GM19240 (cell line): ENCODE measurements around the gene RNF44.
"Not testable (repeated sequence)": the region's sequence is repeated elsewhere in the genome, so short reads cannot be mapped to it uniquely, and the experiment has no call there.

Source experiments
- DNase-seq: peaks from one replicate; pipeline ENCODE4 v3.0.0; 2011; ENCODE audit warnings: low spot score; ENCODE audit not compliant: insufficient read length

Gene RNF44

GRCh38 chr5:176552332-176552869, 15.2 kb upstream of the RNF44 start:
- no peak for DNase-seq

GRCh38 chr5:176550937-176551336, 13.7 kb upstream of the RNF44 start:
- DNase-seq, result not testable (repeated sequence)

GRCh38 chr5:176550275-176550831, 13.2 kb upstream of the RNF44 start:
- DNase-seq, result no peak

GRCh38 chr5:176549871-176550270, 12.7 kb upstream of the RNF44 start:
- DNase-seq, result no peak

GRCh38 chr5:176548967-176549444, 11.8 kb upstream of the RNF44 start, which contains the start of gene CDHR2:
TSS of gene CDHR2 (plus strand) at chr5:176549342. CDS start at chr5:176565353, 16,011 bp downstream.
- DNase-seq, result no peak

- no peak for DNase-seq
Observed at GRCh38 chr5:176547802-176548201, 10.6 kb upstream of the RNF44 start.

- no peak for DNase-seq
Observed at GRCh38 chr5:176545737-176546509, 8.7 kb upstream of the RNF44 start.

- no peak for DNase-seq
Observed at GRCh38 chr5:176545388-176545736, 8.2 kb upstream of the RNF44 start.

GRCh38 chr5:176543428-176544182, 6.4 kb upstream of the RNF44 start:
- DNase-seq, result no peak

- no peak for DNase-seq
Observed at GRCh38 chr5:176542596-176543427, 5.6 kb upstream of the RNF44 start.

- no peak for DNase-seq
Observed at GRCh38 chr5:176542135-176542595, 5.0 kb upstream of the RNF44 start.

- no peak for DNase-seq
Observed at GRCh38 chr5:176541338-176542134, 4.3 kb upstream of the RNF44 start.

GRCh38 chr5:176540956-176541337, 3.7 kb upstream of the RNF44 start:
- no peak for DNase-seq

- DNase-seq, result no peak
Observed at GRCh38 chr5:176540476-176540899, 3.3 kb upstream of the RNF44 start.

- no peak for DNase-seq
Observed at GRCh38 chr5:176538989-176539384, 1.8 kb upstream of the RNF44 start.

GRCh38 chr5:176538230-176538988, 1.2 kb upstream of the RNF44 start:
- no peak for DNase-seq

- peak; percentile 79 for DNase-seq
Observed at GRCh38 chr5:176537554-176538229, 490 bp upstream of the RNF44 start.

GRCh38 chr5:176536132-176536901, 885 bp downstream of the RNF44 start:
- peak; percentile 67 for DNase-seq
